ENCODE results near the gene IQCM.

GRCh38 chr4:149701435-149702156, 114.0 kb downstream of the IQCM start:
- TF ChIP-seq SUZ12 (IDR thresholded peaks at IDR 0.05; ENCODE audit: extremely low read depth, insufficient read depth, insufficient read length) (no peak), ZNF274 (IDR thresholded peaks at IDR 0.05; ENCODE audit: low read depth, low read length) (no peak)

Measured in NT2/D1 (cell line).